ENCODE measurements around the gene DHX32. TPM values are rescaled to one million over a fixed set of nuclear protein-coding genes. Genes with fewer than 3 reads are reported as not detected.

Gene DHX32
- total RNA-seq, 1 experiment from 2014 or later = 35.7 TPM

DNA sequence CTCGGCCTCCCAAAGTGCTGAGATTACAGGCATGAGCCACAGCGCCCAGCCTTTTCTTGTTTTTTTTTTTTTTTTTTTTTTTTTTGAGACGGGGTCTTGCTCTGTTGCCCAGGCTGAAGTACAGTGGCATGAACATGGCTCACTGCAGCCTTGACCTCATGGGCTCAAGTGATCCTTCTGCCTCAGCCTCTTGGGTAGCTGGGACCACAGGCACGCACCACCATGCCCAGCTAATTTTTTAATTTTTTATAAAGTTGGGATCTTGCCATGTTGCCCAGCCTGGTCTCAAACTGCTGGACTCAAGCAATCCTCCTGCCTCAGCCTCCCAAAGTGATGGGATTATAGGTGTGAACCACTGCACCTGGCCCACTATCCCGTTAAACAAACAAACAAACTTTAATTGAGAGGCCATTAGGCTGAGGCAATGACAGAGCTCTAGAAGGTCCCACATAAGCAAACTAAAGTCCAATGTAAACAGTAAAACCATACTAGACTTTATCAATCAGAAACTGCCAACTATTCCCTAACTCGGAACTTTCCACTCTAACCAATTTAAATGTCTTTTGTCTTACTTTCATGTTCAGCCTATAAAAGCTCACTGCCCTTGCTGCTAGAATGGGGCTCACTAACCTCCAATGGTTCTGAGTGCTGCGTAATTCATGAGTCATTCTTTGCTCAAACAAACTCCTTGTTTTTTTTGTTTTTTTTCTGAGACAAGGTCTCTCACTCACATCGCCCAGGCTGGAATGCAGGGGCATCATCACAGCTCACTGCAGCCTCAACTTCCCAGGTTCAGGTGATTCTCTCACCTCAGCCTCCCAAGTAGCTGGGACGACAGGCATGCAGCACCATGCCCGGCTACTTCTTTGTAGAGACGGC lies 1.9 kb downstream of the DHX32 start:
- no peak for DNase-seq
- no peak overlapping the region for H3K27ac ChIP-seq

DNA sequence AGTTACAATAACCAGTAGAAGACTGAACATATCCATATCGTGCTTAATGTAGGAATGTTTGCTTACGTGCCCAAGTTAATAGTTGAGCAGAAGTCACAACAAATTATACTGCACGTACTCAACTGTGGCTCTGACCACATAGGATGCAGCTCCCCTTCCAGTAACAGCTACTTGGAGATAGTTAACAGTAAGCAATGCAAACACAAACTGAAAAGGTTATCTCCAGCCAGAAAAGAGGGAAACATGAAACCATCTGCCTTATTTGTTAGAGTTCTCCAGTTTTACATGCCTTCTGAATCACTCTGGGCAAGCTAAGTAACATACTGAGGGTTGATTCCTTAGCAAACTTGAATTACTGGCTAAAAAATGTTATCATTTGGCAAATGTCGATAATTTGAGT lies 9.8 kb downstream of the DHX32 start:
- no peak for DNase-seq
- no peaks in the 10 kb centered on the region; the same call in 1 of the 2 replicates for H3K9me3 ChIP-seq (replicated peaks)

More for the DNA sequence above, 1.9 kb downstream of the DHX32 start:
- no peaks in the 10 kb centered on the region for H3K27me3 ChIP-seq
- peaks cover 17% of the 10 kb centered on the region for H3K36me3 ChIP-seq
- H3K4me3 ChIP-seq = no peak overlapping the region
- H3K9me3 ChIP-seq (replicated peaks) = no peaks in the 10 kb centered on the region; the same call in 1 of the 2 replicates
- H3K4me1 ChIP-seq = no peaks in the 10 kb centered on the region

DNA sequence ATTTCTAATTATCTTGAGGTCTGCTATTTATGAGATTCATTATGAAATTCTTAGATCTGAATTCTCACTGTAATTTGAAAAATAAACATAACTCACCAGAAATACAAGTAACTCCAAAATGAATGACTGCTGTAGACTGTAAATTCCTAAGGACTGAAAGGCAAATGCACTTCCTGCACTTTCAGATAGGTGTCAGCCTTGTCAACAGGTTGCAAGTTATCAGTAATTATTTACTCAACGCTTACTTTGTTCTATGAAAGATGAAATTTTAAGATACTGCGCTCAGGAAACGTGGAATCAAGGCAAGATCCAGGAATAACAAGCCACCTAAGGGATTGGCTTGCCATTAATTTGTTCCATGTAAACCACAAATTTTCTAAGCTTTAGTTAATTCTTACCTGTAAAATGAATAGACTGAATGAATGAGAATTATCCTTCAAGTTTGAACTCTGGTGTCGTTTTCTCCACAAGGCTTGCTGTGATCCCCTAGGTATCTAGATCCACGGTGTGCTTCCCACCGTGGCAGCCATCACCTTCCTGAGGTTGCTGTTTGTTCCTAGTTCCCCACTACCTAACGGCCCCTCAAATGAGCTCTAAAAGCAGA lies 12.6 kb downstream of the DHX32 start:
- Histone ChIP-seq H3K9me3 (replicated peaks) (no peaks in the 10 kb centered on the region), H3K27ac (no peak overlapping the region), H3K36me3 (no peaks in the 10 kb centered on the region; the same call in 1 of the 2 replicates), H3K27me3 (no peaks in the 10 kb centered on the region), H3K4me1 (no peaks in the 10 kb centered on the region), H3K4me3 (no peak overlapping the region)
- DNase-seq = peak; percentile 11 to 61

More for the DNA sequence above, 9.8 kb downstream of the DHX32 start:
- Histone ChIP-seq H3K27me3 (no peaks in the 10 kb centered on the region), H3K4me1 (no peaks in the 10 kb centered on the region), H3K4me3 (no peak overlapping the region), H3K27ac (no peak overlapping the region), H3K36me3 (peaks cover 8% of the 10 kb centered on the region)

DNA sequence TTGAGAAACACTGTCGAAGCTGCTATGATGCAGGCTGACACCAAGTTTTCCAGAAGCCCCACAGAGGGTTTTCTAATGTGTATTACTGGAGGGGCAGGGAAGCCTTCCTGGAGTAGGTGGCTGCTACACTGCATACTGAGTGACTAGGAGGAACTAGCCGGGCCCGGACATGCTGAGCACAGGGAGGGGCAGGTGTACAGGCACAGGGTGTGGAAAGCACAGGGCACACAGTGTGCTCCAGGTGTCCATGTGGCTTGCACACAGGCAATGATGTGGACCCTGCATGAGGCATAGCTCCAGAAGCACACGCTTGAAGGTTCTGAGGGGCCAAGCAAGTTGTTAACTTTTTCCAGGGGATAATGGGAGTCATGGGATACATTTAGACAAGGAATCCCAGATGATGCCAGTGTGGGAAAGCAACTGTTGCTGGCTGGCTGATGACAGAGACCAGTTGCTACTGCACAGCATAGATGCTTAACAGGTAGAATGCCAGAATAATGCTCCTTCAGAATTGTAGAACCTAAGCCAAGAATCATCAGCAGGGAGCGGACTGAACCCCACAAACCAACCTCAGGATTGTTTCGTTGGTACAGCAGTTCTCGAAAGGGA lies 14.6 kb downstream of the DHX32 start:
- Histone ChIP-seq H3K27ac (no peak overlapping the region), H3K4me3 (no peak overlapping the region), H3K4me1 (no peaks in the 10 kb centered on the region), H3K36me3 (no peaks in the 10 kb centered on the region; the same call in 1 of the 2 replicates), H3K9me3 (replicated peaks) (no peaks in the 10 kb centered on the region), H3K27me3 (no peaks in the 10 kb centered on the region)
- DNase-seq = no peak

DNA sequence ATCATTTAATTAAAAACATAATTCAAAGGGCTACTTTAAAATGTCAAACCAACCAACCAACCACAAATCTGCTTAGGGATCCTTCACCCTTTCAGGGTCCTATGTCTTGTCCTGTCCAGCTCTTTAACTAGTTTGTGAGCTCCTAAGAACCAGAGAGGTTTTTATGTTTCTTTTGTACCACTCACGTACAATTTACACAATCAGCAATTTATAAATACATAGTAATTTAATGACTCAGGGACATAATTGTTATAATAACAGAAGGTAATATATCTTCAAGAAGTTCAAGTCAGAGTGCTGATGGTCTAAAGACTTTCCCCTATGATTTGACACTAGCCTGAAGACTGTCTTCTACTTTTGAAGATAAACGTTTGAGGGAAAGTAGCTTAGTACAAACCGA lies 16.0 kb downstream of the DHX32 start:
- H3K9me3 ChIP-seq (replicated peaks) = no peaks in the 10 kb centered on the region
- no peak overlapping the region for H3K4me3 ChIP-seq
- no peaks in the 10 kb centered on the region for H3K27me3 ChIP-seq
- DNase-seq = no peak
- H3K27ac ChIP-seq = no peak overlapping the region
- H3K36me3 ChIP-seq = no peaks in the 10 kb centered on the region; the same call in 1 of the 2 replicates
- H3K4me1 ChIP-seq = no peaks in the 10 kb centered on the region

DNA sequence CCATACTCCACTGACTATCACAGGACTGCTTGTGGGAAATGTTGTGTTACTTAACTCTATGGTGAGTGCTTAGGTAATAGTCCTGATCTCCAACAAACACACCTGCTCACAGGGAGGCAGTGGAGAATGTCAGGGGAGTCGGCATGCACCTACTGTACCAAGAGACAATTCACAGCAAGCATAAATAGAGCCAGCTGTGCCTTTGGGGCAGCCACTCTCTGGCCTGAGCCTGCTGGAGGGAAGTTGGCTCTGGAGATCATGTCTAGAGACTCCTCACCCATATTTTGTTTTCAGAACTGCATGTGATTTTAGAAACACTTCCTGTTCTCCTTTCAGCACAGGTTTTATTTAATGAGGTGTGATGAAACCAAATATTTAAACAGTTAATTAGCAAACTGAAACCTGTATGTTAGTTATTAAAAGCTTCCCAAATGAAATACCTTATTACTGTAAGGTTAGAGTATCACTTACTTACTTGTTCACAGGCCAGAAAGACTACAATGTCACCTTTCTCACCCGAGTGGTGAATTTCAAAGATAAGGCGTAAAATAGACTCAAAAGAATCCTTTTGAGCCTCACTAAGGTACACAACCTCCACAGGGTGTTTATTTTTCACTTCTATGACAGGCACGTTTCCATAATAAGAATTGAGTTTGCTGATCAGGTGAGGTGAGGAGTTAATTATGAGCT lies 21.8 kb downstream of the DHX32 start:
- Histone ChIP-seq H3K27me3 (no peaks in the 10 kb centered on the region), H3K4me3 (no peak overlapping the region), H3K27ac (no peak overlapping the region), H3K4me1 (no peaks in the 10 kb centered on the region), H3K9me3 (replicated peaks) (no peaks in the 10 kb centered on the region), H3K36me3 (peaks cover 6% of the 10 kb centered on the region; the same call in 1 of the 2 replicates)
- DNase-seq = no peak

DNA sequence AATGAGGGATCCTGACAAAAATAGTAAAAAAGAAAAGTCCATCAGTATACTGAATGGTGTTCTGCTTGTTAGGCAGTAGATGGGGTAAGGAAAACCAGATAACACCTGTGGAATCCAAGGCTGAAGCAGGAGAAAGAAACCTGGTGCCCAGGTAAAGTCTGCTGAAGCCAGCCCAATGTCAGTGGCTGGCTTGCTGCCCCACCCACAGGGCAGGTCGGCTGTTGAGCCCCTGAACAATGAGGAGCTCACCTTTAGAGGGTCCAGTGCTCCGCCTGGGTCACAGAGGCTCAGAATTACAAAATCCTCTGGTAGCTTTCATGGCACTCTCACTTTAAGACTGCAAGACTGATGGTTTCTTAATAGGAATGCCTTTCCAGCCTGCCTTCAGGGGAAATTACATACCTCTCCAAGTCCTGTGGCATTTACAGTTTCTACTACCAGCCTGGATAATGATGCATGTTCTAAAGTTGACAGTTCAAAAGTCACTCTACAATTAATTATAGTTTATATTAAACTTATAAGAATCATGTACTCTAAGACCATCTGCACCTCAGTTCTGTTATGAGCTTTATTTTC lies 23.8 kb downstream of the DHX32 start:
- no peaks in the 10 kb centered on the region for H3K9me3 ChIP-seq (replicated peaks)
- H3K36me3 ChIP-seq = peaks cover 9% of the 10 kb centered on the region
- no peaks in the 10 kb centered on the region for H3K4me1 ChIP-seq
- DNase-seq = no peak
- no peak overlapping the region for H3K4me3 ChIP-seq
- H3K27me3 ChIP-seq = no peaks in the 10 kb centered on the region
- H3K27ac ChIP-seq = no peak overlapping the region

DNA sequence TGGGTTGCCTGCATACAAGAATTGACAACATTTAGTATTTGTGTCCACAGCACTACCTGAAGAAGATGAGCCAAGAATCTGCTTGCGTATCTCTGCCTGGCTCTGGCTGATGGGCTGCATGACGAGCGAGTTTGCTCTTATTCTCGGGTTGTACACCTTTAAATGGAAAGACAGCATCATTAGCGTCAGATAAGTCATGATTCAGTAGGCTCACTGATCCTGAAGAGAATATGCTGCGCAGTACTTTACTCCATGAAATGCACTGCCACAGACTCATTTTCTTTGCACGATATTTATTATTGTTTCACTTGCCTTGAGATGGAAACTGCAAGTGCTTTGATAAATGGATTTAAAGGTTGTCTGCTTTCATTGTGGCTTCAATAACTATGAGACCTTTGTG lies 28.6 kb downstream of the DHX32 start:
- no peak overlapping the region for H3K27ac ChIP-seq
- no peaks in the 10 kb centered on the region for H3K9me3 ChIP-seq (replicated peaks)
- H3K36me3 ChIP-seq = peaks cover 11% of the 10 kb centered on the region
- H3K4me1 ChIP-seq = no peaks in the 10 kb centered on the region
- H3K27me3 ChIP-seq = no peaks in the 10 kb centered on the region
- no peak for DNase-seq
- H3K4me3 ChIP-seq = no peak overlapping the region

DNA sequence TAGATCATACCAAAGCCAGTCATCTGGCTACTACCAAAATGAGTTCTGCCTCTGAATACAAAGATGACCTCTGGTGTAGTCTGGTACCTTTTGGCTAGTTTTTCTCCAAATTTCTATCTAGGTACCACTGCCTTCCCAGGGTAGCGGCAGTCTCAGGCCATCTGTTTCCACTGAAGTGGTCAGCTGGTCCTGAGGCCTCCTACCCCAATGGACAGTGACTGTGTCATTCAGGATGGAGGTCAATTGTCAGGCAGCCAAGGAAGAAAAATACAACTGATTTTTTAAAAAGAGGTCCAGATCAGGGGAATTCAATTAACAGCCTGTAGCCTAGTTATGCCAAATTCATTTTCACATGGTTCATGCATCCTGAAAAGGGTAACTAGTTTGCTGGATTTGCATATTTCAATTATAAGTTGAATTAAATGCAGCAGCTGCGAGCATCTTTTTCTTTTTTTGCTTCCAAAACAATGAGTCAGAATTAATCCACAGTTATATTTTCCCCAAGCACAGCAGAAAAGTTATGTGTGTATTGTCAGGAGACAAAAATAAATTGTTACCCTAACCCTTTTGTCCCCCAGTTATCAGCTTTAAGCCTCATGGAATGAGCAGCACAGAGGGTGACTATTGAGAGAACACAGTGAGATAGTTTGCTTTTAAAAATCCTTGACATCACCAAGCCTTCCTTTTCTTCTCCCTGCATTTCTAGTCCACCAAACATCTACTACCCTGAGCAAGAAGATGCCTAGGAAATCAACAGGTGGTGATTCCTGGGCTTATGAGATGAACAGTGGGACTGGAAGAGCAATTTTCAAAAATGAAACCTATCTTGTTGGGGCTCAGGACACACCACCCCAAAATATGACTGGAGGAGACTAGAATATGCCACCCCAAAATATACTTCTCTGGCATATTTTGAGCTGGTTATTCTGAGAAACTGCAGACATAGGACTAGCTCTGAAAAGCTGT lies 30.0 kb downstream of the DHX32 start:
- Histone ChIP-seq H3K27me3 (no peaks in the 10 kb centered on the region), H3K4me1 (no peaks in the 10 kb centered on the region), H3K4me3 (no peak overlapping the region), H3K27ac (no peak overlapping the region), H3K36me3 (peaks cover 11% of the 10 kb centered on the region), H3K9me3 (replicated peaks) (no peaks in the 10 kb centered on the region)
- no peak for DNase-seq

DNA sequence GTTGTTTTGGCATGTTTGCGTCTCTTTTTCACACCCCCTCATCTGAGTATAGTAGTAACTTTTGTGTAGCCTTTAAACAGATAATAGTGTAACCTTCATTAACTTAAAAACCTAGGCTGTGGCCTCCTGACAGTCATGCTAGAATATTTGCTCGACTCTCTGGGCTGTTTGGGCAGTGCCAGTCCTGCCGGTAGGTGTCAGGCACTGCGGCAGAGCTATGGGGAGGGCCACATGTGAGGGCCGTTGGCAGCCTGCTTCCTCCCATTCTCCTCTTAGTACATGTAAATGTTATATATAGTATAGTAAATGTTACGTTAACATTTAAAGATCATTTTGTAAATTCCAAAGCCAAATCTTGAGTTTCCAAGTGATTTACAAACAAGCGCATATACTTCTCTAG lies 31.6 kb downstream of the DHX32 start:
- no peak overlapping the region for H3K27ac ChIP-seq
- H3K9me3 ChIP-seq (replicated peaks) = no peaks in the 10 kb centered on the region
- no peaks in the 10 kb centered on the region for H3K27me3 ChIP-seq
- H3K4me1 ChIP-seq = no peaks in the 10 kb centered on the region
- no peak overlapping the region for H3K4me3 ChIP-seq
- no peak for DNase-seq
- peaks cover 12% of the 10 kb centered on the region for H3K36me3 ChIP-seq

DNA sequence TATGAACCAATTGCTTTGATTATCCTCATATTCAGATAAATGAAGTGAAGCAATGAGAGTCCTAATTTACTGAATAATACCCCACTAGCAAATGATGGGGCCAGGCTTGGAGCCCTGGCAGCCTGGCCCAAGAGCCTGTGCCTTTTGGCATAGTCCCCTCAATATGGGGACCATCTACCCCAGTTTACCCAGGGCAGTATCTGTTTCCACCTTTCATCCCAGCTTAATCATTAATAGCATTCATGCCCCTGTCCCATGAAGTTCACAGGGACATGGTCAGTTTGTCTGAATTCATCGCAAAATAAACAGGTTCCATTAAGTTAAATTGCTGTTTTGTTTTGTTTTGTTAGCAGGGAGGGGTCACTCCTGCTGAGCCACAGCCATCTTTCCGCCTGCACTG lies 32.2 kb downstream of the DHX32 start:
- no peak overlapping the region for H3K4me3 ChIP-seq
- no peaks in the 10 kb centered on the region for H3K27me3 ChIP-seq
- H3K9me3 ChIP-seq (replicated peaks) = no peaks in the 10 kb centered on the region
- H3K36me3 ChIP-seq = peaks cover 15% of the 10 kb centered on the region
- no peak overlapping the region for H3K27ac ChIP-seq
- DNase-seq = no peak
- no peaks in the 10 kb centered on the region for H3K4me1 ChIP-seq

DNA sequence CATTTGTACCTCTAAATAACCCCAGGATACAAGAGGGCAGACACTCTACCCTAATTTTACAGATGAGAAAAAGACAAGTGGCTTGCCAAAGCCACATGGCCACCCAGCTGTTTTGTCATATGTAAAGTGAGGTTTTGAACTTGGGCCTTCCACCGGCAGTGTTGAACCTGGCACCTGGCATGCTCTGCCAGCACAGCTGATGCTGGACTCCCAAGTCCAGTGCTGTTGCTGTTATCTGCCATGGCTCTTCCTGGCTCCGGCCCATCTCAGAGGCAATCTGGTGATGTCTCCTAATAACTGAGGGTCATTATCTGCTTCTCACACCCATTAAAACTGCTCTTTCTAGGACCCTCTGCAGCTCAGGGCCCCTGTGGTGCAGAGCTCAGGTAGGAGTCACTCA lies 32.7 kb downstream of the DHX32 start:
- DNase-seq = no peak
- H3K9me3 ChIP-seq (replicated peaks) = no peaks in the 10 kb centered on the region
- H3K4me1 ChIP-seq = no peaks in the 10 kb centered on the region
- H3K4me3 ChIP-seq = no peak overlapping the region
- H3K27me3 ChIP-seq = no peaks in the 10 kb centered on the region
- no peak overlapping the region for H3K27ac ChIP-seq
- H3K36me3 ChIP-seq = peaks cover 15% of the 10 kb centered on the region

DNA sequence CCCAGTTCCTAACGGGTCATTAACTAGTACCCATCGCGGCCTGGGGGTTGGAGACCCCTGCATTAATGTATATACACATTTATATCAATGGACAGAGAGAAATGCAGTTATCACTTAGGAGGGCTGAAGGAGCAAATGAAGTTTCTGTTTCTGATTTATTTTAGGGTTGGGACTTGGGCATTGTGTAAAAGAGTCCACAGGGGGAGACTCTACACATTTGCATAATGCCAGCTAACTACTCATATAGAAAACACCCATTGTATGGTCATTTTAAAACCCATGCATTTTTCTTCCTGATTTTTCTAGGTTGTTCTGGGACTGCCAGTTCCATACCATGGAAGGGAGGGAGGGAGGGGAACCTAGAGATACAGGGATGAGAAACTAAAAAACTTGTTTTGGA lies 34.2 kb downstream of the DHX32 start:
- Histone ChIP-seq H3K9me3 (replicated peaks) (no peaks in the 10 kb centered on the region), H3K4me1 (no peaks in the 10 kb centered on the region), H3K27me3 (no peaks in the 10 kb centered on the region), H3K4me3 (no peak overlapping the region), H3K27ac (no peak overlapping the region), H3K36me3 (peaks cover 13% of the 10 kb centered on the region)
- no peak for DNase-seq

DNA sequence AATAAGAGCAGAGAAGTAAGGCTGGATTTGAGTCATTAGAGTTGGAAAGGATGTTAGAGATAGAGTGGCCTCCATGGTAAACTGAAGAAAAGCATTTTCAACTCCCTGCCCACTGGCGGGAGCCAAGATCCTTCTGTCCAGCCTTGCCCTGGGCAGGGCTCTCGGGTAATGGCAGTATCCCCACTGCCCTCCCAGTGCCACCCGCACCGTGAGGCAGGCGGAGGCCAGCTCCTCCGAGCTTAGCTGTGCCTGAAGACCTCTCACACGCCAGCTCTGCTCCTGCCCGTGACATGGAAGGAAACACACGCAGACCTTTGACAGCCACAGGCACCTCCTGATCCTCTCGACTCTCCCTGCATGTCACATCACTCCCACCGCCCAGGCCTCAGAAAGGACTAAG lies 35.5 kb downstream of the DHX32 start:
- Histone ChIP-seq H3K27me3 (no peaks in the 10 kb centered on the region), H3K27ac (no peak overlapping the region), H3K36me3 (peaks cover 18% of the 10 kb centered on the region), H3K4me3 (no peak overlapping the region), H3K4me1 (no peaks in the 10 kb centered on the region), H3K9me3 (replicated peaks) (no peaks in the 10 kb centered on the region)
- DNase-seq = no peak
